ENCODE measurements around the gene DPEP3.
A peak's percentile ranks its signal among the peaks of the same experiment; 100 is the strongest.
"Not testable (repeated sequence)": the region's sequence is repeated elsewhere in the genome, so short reads cannot be mapped to it uniquely, and the experiment has no call there.

DPEP3 gene

DNA sequence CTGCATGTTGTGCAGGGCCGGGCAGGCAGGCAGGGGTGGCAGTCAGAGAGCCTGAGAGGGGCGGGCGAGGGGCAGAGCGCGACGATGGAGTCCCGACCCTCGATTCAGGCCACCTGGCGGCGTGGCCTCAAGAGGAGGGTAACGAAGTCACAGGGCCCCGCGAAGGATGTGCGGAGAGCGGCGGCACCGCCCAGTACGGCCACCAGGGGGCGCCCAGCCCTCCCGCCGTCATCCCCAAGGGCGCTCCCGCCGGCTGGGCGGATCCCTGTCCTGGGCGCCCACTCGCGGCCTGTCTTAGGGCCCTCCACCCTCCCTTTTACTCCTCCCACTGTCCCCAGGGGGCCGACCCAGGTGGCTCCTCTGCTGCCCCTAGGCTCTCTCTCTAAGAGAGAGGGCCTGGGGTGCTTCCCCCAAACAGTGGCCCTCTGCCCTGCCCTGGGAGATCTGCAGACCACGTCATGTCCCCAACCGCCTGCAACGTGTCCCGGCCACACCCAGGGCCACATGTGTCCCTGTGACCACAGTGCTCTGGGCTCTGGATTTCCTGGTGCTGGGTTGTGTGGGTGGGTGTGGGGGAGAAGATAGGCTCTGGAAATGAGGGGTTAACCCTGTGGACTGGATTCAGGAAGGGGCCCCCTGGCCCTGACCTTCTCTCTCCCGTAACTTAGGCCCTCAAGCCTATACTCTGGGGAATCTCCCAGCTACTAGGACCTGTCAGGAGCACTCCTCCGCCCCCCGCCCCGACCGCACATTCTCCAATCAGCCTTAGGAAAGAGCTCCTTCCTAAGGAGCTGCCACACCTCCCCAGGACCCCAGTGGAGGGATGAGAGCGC is 13.1 kb upstream of the DPEP3 start:
- peak; percentile 21 to 31 for DNase-seq (ENCODE audit: low read depth in 2 of 2)

DNA sequence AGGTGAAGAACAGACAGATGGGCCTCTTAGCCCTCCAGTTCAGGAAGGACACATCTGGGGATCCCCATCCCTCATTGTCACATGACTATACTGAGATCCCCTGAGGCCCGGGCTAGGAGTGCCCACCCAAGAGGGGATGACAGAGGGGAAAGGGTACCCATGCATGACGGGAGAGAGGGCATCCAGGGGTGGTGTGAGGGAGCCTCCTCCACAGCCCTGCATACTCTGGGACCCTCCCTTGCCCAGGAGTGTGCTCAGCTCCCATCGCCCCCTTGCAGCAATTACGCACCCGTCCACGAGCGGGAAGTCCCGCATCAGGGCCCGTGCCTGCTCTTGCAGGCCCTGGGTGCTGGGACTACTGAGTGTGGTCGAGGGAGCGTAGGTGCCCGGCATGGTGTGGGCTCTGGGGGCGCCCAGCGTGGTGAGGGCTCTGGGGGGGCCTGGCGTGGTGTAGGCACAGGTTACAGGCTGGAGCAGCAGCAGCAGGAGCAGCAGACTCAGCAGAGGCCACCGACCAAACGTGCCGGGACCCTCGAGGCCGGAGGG is 12.4 kb upstream of the DPEP3 start:
- no peak for DNase-seq (ENCODE audit: low read depth in 2 of 2)

DNA sequence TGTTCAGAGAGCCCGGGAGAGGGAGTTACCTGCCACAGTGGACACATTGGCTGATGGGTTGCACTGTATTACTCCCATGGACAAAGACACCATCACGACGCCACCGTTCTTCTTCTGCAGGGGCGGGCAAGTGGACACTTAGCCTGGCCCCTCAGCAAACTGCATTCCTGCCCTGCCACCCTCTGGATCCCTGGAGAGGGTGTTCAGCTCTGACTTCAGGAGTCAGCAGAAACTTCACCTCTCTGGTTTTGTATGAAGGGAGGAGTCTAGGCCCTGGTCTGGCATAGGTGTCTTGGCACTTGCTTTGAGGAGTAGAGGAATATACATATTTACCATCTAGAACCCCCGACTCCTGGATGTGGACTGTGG is 9.7 kb upstream of the DPEP3 start:
- no peak for DNase-seq (ENCODE audit: low read depth in 2 of 2)

DNA sequence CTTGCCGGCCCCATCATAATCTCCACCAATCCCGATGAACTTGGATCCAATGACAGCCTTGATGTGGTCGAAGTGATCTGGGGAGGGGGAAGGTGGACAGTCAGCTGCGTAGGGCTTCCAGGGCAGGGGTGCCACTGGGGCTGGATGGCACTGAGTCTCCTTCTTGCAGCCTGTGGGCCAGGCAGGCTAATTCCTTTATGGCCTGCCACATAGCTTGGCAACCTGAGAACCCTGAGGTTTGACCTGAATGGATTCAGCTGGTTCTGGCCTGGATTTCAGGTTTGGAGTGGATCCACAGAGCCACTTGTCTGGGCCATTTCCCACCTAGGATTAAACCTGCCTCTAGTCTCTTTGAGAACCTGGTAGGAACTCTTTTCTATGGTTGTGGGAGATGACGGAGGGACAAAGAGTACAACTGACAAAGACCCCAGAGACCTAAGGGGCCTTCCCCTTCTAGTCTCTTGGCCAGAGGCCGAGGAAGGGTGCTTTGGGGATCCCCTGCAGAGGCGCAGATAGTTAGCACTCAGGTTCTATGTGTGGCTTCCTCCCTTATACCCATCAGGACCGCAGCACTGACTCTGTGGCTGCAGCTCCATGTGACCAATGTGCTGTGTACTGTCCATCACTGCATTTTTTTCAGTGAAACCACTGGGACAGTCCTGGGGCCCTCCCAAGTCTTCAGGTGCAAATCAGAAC is 9.2 kb upstream of the DPEP3 start:
- DNase-seq (ENCODE audit: low read depth in 2 of 2), result no peak

DNA sequence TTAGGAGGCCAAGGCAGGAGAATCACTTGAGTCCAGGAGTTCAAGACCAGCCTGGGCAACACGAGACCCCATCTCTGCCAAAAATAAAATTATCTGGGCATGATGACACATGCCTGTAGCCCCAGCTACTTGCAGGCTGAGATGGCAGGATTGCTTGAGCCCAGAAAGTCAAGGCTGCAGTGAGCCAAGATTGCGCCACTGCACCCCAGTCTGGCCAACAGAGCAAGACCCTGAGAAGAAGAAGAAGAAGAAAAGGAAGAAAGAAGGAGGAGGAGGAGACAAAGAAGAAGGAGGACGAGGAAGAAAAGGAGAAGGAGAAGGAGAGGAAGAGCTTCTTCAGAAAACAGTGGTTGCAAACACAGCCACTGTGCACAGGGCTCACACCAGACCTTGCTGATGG is 8.4 kb upstream of the DPEP3 start:
- no peak for DNase-seq (ENCODE audit: low read depth in 2 of 2)

DNA sequence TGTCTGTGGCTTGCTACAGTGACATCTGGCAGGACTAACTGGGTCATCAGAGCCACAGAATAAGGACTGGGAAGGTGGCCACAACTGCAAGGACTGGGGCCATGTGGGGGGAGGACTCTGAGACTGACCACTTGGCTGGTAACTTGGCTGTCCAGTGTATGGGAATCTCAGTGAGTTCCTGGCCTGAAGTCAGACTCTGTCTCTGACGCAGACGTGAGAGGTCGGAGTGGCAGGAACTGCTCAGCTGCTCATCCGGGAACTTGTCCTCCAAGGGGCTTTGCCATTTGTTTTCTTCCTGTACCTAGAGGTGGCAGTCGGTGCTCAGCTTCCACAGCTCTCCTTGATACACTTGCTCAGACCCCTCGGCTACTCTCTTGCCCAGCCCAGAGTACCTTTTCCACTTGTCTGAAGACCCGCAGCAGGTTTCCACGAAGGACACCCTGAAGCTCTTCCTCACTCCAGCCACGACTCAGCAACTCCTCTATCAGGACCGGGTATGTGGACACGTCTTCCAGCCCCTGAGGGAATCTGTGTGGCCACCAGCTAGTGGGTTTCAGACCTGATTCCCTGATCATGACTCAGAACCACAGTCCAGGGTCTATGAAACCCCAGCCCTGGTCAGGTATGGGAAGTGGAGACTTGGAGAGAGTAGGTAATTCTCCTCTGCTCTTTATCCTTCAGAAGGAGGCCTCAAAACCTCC is 7.3 kb upstream of the DPEP3 start:
- no peak for DNase-seq (ENCODE audit: low read depth in 2 of 2)

DNA sequence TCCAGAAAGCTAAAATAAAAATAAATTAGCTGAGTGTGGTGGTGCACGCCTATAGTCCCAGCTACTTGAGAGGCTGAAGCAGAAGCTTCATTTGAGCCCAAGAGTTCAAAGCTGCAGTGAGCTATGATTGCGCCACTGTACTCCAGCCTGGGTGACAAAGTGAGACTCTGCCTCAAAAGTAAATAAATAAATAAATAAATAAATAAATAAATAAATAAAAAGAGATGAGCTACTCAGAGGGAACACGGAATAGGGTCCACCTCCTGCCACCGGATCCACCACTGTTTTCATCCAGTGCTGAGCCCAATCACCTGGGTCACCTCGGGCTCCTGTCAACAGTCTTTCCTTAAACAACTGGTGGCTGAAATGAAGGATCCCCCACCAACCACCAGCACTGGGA is 6.7 kb upstream of the DPEP3 start:
- DNase-seq (ENCODE audit: low read depth in 2 of 2), result no peak

DNA sequence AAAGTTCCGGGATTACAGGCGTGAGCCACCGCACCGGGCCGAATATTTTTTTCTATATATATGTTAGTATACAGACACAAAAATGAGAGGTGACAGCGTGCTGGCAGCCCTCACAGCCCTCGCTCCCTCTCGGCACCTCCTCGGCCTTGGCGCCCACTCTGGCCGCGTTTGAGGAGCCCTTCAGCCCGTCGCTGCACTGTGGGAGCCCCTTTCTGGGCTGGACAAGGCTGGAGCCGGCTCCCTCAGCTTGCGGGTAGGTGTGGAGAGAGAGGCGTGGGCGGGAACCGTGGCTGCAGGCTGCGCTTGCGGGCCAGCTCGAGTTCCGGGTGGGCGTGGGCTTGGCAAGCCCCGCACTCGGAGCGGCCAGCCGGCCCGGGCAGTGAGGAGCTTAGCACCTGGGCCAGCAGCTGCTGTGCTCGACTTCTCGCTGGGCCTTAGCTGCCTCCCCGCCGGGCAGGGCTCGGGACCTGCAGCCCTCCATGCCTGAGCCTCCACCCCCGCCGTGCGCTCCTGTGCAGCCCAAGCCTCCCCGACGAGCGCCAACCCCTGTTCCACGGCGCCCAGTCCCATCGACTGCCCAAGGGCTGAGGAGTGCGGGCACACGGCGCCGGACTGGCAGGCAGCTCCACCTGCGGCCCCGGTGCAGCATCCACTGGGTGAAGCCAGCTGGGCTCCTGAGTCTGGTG is 1.9 kb upstream of the DPEP3 start:
- DNase-seq (ENCODE audit: low read depth in 2 of 2), result no peak

DNA sequence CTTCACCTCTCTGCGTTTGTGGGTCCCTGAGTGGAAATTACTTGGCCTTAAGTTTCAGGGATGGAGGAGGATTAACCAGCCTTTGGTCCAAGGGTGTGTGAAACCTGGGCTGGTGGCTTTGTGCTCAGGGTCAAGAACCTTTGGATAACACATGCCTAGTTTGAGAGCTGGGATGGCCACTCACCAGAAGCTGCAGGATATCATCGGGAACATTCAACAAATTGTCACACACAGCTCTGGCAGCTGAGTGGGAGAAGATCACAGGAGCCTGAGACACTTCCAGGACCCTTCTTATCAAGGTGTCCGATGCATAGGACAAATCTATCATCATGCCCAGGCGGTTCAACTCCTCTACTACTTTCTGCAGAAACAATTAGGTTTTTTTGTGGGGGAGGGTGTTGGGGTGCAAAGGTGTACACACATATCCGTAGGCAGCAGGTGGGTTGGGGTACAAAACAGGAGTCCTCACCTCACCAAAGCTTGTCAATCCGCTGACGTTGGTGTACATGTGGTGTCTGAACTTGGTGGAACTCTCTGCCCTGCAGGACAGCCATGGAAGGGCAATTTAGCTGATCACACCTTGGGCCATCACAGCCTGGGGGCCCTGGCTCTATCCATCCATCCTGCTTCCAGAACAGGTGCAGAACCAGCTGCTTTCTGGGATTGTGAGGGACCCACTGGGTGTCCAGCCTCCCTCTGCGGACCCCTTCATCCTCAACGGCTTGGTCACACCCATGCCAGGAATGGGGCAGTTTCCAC is 2.7 kb downstream of the DPEP3 start:
- no peak for DNase-seq (ENCODE audit: low read depth in 2 of 2)

DNA sequence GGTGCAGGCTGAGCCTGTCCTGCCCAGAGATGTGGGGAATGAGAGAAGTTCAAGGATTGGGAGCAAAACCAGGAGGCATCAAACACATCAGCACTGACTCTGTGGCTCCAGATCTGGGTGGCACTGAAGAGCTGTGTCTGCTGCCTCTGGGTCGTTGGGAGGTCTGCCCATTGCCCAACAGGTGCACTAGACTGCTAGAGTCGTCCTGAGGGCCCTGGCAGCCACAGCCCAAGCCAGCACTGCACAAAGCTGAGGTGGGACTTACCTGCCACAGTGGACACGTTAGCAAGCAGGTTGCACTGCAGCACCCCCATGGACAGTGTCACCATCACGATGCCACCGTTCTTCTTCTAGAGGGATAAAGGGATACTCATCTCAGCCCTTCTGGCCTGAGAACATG is 3.3 kb downstream of the DPEP3 start:
- no peak for DNase-seq (ENCODE audit: low read depth in 2 of 2)

DNA sequence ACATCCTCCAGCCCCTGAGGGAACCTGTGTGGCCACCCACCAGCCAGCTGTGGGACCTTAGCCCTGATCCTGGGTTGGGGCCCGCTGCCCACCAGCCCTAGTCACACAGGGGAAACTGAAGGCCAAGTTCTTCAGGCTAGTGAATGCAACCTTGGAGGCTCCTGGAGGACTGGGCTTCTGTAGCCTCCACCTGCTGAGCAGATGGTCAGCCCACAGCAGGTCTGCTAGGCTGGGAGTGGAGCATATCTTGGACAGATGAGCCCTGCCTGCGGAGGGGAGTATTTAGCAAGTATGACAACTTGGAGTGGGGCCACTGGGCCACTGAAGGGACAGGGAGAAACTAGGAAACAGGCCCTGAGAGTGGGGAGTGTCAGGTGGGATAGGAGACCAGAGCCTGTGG is 4.1 kb downstream of the DPEP3 start:
- no peak for DNase-seq (ENCODE audit: low read depth in 2 of 2)

DNA sequence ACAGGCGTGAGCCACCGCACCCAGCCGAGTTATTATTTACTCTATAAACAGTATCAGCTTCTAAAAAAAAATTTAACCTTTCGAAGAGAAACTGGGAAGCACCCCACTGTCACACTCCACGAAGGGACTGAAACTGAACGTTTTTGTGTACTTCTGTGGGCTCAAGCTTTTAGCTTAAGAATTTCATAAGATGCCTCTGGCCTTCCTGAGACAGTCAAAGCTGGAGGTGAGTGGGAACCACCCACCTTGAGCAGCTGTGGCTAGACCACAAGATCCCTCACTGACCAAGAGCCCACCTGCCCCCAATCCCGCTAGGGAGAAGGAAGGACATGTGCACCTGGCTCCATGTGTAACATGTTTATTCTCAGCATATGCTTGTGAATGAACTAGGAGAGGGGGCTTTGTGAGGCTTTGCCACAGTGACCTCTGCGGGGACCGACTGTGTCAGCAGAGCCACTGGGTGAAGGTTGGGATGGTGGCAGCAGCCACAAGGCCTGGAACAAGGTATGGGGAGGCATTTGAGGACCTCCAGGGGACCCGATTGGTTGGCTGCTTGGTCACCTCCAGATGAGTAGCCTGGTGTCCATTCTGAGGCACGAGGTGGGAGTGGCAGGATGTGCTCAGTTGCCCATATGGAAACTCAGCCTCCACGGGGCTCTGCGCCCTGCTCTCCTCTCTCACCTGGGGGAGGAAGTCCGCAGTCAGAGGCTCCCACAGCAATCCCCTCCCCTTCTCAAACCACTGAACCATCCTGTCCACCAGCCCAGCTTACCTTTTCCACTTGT is 4.8 kb downstream of the DPEP3 start:
- DNase-seq (ENCODE audit: low read depth in 2 of 2), result no peak

DNA sequence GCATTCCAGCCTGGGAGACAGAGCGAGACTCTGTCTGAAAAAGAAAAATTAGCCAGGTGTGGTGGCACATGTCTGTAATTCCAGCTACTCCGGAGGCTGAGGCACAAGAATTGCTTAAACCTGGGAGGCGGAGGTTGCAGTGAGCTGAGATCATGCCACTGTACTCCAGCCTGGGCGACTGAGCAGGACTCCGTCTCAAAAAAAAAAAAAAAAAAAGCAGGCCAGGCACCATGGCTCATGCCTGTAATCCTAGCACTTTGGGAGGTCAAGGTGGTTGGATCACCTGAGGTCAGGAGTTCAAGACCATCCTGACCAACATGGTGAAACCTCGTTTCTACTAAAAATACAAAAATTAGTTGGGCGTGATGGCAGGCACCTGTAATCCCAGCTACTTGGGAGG is 8.0 kb downstream of the DPEP3 start:
- DNase-seq (ENCODE audit: low read depth in 2 of 2), result not testable (repeated sequence)

DNA sequence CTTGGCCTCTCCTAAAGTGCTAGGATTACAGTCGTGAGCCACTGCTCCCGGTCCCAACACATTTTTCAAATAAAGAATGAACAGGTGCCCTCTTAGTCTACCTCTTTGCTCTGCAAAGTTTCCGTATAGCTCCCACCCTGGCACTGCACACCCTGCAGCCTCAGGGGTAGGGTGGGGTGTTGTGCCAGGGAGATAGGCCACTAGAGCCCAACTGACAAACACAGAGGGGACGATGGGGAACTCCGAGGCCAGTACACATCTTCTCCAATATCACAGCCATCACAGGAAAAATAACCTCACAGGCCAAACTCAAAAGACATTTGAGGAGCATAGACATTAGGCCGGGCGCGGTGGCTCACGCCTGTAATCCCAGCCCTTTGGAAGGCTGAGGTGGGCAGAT is 9.2 kb downstream of the DPEP3 start:
- DNase-seq (ENCODE audit: low read depth in 2 of 2), result no peak

DNA sequence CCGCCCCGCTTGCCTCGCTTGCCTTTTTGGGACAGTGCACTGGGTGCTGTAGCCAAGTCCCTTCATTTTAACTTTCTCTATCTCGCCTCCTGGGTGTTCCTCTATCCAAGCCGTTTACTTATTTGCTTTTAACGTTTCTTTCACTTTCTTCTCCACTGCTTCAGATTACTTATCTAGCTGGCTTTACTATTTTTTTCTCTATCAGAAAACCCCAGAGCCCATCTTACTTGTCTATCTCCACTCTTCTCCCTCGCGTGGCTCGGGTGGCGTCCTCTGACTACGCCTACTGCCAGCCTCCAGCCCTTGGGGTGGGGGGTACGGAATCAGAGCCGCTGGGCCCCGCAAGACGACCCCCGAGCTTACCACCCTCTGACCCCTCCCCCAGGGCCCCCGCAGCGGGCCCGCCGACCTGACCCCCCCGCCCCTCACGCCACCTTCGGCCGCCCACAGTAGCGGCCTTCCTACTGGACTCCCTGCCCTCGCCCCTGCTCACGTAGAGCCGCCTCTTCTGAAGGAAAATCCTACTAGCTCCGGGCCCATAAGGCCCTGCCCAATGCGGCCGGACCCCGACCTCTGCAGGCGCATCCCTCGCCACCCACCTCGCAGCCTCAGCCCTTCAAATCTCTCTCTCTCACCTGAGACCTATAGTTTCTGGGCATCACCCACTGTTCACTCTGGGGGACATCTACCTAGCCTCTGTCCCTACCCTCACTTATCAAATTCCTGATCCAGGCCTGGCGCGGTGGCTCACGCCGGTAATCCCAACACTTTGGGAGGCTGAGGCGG is 10.9 kb downstream of the DPEP3 start:
- no peak for DNase-seq (ENCODE audit: low read depth in 2 of 2)

DNA sequence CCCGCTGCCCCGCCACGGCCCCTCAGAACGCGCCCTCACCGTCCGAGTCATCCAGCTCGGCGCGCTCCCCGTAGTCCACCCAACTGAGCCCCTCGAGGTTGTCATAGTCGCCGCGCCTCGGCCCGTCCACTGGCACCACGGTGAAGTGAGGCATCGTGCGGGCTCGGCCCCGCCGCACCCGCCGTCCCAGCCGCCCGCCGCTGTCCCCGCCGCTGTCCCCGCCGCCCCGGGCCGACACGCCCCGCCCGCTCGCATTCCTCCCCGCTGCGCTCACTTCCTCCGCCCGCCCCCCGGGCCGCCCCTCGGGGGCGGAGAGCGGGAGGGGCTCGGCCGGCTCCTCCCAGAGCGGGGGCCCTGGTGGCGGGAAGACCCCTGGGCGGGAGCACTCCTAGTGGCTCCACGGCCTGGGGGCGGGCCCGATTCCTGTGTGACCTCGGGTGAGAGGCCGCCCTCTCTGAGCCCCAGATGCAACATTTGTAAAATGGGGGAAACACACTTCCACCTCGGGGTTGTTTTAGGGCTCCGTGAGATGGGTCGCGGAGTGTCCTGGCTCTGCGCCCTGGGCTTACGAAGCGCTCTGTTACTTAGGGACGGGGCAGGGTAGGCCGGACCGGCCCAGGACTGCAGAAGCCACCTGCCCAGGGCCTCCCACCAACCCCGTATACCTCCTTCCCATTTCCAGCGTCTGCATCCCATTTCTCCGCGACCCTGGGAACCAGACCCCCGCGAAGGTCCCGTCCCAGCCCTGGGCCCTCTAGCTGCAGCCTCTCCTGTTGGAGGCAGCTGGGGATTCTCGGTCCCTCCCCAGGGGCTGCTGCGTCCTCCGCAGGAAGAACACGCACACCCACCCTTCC is 11.7 kb downstream of the DPEP3 start, which contains the start of gene SLC12A4:
TSS of gene SLC12A4 (minus strand) at position 238 of the 854 bp plus-strand sequence. CDS start at position 154, 84 bp downstream.
- DNase-seq (ENCODE audit: low read depth in 2 of 2), result peak; percentile 57 to 67

DNA sequence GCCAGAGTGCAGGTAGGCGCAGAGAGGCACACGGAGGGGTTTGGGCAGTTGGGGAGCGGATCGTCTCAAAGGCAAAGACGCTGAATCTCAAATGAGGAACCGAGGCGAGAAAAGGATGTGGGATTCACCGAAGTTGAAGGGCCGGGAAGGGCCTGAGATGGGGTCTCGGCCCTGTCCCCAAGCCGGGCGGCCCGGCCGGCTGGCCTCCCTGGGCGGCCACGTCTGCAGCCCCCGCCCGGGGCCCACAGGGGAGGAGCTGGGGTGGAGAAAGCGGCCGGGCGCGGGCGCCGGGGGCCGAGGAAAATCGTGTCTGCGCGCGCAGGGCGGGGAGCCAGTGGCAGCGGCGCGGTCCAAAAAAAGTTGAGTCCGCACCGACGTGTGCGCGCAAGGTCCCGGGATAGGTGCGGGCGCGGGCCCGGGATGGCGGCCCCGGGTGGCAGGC is 12.3 kb downstream of the DPEP3 start:
- no peak for DNase-seq (ENCODE audit: low read depth in 2 of 2)

DNA sequence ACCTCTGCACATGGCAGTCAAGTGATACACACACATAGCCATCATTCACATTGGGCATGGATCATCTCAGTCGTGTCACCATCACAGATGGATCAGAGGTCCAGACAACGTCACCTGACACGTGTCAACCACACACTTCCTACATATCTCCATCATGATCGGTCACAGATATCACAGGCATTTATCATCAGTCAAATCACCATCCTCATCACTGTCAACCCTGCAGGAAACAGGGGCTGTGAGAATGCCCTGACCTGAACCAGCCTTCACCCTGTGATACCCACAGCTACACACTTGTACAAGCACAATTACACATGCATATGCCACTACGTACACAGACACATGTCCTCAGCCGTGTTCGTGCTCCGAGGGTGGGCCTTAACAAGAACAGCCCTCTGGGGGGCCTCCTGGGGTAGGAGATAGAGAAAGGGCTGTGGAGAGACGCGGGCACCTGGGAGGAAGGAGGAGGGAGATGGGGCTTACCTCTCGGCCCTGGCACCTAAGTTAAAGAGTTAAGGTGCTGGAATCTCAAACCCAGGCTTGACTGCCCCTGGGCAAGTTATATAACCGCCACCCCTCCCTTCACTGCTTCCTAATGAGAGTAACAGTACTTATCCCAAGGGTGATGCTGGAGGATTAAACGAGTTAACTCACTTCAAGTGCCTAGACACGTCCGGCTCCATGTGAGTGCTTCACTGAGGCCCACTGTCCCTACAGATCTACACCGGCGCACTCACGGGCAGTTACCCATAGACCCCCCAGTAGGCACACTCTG is 12.9 kb downstream of the DPEP3 start:
- DNase-seq (ENCODE audit: low read depth in 2 of 2), result no peak
